HG03565 (cell line): ENCODE data around the gene ELOVL6.
"Not testable (repeated sequence)": the region's sequence is repeated elsewhere in the genome, so short reads cannot be mapped to it uniquely, and the experiment has no call there.

Experiments
- ATAC-seq: cut with Tn5 transposase; IDR thresholded peaks from one replicate; pipeline ENCODE4 v1.9.1; 2021; ENCODE audit warnings: mild to moderate bottlenecking, moderate library complexity; ENCODE audit not compliant: unreplicated experiment

ELOVL6 gene

GRCh38 chr4:110078148-110078547 is 120.3 kb downstream of the ELOVL6 start:
- not testable (repeated sequence) for ATAC-seq

GRCh38 chr4:110076828-110077227 is 121.6 kb downstream of the ELOVL6 start:
- ATAC-seq = not testable (repeated sequence)

- no peak for ATAC-seq
Observed at GRCh38 chr4:110075891-110076290, 122.5 kb downstream of the ELOVL6 start.

- ATAC-seq = no peak
Observed at GRCh38 chr4:110075083-110075738, 123.2 kb downstream of the ELOVL6 start.

DNA sequence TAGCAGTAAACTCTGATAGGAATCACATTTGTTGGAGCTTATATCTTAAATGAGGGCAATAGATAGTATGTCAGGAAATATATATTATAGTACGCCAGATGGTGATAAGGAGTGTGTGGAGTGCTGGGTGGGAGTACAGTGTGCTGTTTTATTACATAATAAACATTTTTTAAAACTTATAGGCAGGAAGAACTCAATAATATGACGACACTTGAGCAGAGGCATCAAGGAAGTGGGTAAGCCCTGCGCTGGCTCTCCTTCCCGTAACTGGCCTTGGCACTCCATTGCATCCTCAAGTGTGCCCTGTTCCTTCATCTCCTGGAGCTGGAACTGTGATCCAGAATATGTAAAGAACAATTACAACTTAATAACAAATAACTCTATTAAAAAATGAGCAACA is 123.8 kb downstream of the ELOVL6 start:
- no peak for ATAC-seq

- ATAC-seq = no peak
Observed at GRCh38 chr4:110073053-110073845, 125.2 kb downstream of the ELOVL6 start.

DNA sequence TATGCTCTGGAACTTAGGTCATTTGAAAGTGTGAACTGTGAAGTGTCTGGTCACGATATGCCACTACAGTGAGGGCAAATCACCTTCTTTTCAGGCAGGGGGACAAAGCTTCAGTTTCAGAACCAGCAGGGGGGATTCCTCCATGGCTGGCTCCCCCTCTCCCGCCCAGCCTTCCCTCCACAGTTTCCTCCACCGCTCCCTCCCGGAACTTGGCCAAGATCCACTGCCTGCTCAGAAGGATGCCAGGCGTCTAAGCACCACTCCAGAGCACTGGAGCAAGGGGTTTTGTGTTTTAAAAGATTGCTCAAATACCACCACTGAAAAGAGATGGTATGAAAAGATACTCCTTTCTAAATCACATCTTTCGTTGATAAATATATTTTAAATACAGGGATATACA is 126.9 kb downstream of the ELOVL6 start:
- ATAC-seq = no peak

DNA sequence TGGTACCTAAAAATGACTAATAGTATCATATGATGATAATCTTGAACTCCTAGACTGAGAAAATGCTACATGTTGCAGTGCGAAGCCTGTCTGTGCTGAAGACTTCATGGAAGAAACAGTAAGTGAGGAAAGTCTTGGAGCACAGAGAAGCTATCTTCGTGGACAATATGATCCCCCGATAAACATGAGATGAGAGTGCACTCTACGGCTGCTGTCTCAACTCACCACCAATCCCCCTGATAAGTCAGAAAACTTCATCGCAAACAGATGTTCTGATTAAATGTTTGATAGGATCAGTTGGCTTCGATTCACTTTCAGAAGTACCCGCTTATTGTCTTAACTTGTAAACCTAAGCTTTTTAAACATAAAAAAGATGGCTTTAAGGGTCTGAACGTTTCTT is 130.2 kb downstream of the ELOVL6 start:
- no peak for ATAC-seq

- ATAC-seq = no peak
Observed at GRCh38 chr4:110064934-110065333, 133.5 kb downstream of the ELOVL6 start.

GRCh38 chr4:110064295-110064694 is 134.1 kb downstream of the ELOVL6 start:
- ATAC-seq = no peak

DNA sequence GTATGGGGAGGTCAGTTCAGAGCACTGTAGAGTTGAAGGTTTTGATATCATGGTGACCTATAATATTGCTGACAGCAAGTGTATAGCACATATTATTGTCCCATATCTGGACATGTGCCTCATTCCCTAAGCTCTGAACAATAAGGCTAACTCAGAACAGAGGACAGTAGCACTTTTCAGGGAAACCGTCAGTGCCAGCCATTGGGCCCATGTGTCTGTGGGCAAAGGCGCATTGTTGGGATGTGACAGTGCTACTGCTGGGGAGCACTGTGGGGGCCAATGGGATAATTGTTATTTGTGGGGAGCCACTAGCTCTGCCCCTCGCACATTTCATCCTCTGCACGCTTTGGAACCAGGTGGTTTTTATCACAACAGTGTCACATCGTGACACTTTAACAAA is 136.2 kb downstream of the ELOVL6 start:
- ATAC-seq = no peak

DNA sequence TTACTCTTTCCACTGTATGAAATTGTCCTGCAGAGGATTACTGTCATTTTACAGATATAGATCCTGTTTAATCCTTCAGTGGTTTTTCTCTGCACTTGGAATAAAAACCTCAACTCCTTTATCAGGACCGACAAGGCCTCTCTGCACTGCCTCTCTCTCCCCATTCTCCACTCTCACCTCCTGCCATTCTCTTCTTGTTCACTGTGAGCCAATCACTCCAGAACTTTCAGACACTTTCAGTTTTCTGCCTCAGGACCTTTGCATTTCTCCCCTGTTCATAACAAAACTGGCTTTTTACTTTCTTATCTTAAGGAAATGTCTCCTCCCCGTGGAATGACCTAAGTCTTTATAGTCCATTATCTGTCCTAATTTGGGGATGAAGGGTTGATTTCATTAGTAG is 137.3 kb downstream of the ELOVL6 start:
- ATAC-seq = no peak

GRCh38 chr4:110059556-110060191 is 138.7 kb downstream of the ELOVL6 start:
- peak; percentile 81 for ATAC-seq

GRCh38 chr4:110058677-110059076 is 139.7 kb downstream of the ELOVL6 start:
- ATAC-seq = no peak

DNA sequence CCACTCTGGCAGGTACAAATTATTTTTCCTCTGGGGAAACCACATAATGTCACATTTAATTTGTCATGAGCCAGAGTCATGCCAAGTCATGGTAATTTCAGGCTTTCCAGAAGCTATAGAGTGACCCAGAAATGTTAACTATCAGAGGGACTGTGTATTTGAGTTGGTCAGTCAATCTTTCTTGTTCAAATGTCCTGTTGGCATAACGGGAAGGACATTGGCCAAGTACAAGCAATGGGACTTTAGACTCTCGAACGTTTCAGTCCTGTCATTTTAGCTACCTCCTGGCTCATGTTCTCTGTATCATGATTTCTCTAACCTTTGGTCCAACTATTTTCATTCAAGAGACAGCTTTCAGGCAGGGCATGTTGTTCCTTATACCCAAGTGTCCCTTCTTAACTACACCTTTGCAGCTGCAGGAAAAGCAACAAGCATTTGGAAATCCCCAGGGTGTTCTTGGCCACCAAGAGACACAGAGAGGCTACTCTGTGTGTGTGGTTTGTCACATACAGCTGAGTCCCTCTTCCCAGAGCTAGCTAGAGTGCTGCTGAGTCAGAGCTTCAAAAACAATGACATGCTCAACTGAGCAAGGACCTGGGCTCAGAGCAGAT is 143.2 kb downstream of the ELOVL6 start:
- ATAC-seq = peak; percentile 81

GRCh38 chr4:110049951-110050925 is 148.2 kb downstream of the ELOVL6 start:
- ATAC-seq = peak; percentile 56

DNA sequence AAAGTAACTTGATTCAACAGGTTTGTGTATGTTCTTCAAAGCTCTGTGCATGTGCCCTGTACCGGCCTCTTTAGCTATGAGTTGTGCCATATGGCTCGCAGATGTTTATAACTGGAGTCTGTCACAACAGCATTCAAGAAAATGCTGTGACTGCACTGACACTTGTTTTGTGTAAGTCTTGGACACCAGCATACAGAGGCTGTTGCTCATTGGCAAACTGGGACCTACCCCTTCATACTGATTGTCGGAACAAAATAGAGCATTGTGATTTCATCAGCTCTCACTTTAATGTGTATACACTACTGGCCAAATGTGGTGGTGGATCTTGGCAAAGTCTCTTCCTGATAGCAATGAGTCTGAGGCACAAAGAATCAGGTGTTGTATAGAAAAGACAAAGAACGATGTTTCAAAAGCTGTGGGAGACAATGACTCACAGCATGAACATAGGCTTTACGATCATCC is 151.8 kb downstream of the ELOVL6 start:
- no peak for ATAC-seq

GRCh38 chr4:110042545-110043517 is 155.6 kb downstream of the ELOVL6 start:
- no peak for ATAC-seq

GRCh38 chr4:110041735-110042134 is 156.7 kb downstream of the ELOVL6 start:
- ATAC-seq = no peak
